IPS-18a (cell line): ENCODE measurements around the gene BEST3.

Source experiments
- H3K27ac ChIP-seq: one replicate; pipeline ENCODE4 v1.5.1; 2013; ENCODE audit warnings: low read length
- H3K27me3 ChIP-seq: one replicate; pipeline ENCODE4 v1.6.1; 2013; ENCODE audit warnings: mild to moderate bottlenecking, low read length; ENCODE audit not compliant: control insufficient read depth, insufficient read depth
- H3K36me3 ChIP-seq: one replicate; pipeline ENCODE4 v1.6.1; 2013; ENCODE audit warnings: low read depth, low read length; ENCODE audit not compliant: control insufficient read depth
- H3K4me1 ChIP-seq: one replicate; pipeline ENCODE4 v1.6.1; 2013; ENCODE audit warnings: low read depth, low read length; ENCODE audit not compliant: control insufficient read depth
- H3K4me3 ChIP-seq: one replicate; pipeline ENCODE4 v1.5.1; 2013; ENCODE audit warnings: low read length
- H3K9ac ChIP-seq: one replicate; pipeline ENCODE4 v1.6.1; 2013; ENCODE audit warnings: mild to moderate bottlenecking, low read length, moderate library complexity
- H3K9me3 ChIP-seq: one replicate; pipeline ENCODE4 v1.6.1; 2013; ENCODE audit warnings: low read depth, low read length; ENCODE audit not compliant: control insufficient read depth

Gene BEST3

GRCh38 chr12:69698769-69699540 is at the start of gene BEST3:
TSS of gene BEST3 (minus strand) at chr12:69699303. CDS start at chr12:69697798, 1,505 bp downstream.
- Histone ChIP-seq H3K27me3 (no peaks in the 10 kb centered on the region), H3K36me3 (no peaks in the 10 kb centered on the region), H3K9me3 (no peaks in the 10 kb centered on the region), H3K9ac (no peak within 1 kb of the TSS), H3K4me1 (no peaks in the 10 kb centered on the region), H3K27ac (no peak within 1 kb of the TSS), H3K4me3 (no peak within 1 kb of the TSS)

- H3K27me3 ChIP-seq, result peaks cover 25% of the 10 kb centered on the region
- no peaks in the 10 kb centered on the region for H3K36me3 ChIP-seq
- no peak overlapping the region for H3K27ac ChIP-seq
- no peak overlapping the region for H3K4me3 ChIP-seq
- no peak overlapping the region for H3K9ac ChIP-seq
- no peaks in the 10 kb centered on the region for H3K4me1 ChIP-seq
- H3K9me3 ChIP-seq, result peaks cover 9% of the 10 kb centered on the region
These were observed 45.0 kb upstream of the BEST3 start for GRCh38 chr12:69744109-69744508.

GRCh38 chr12:69739287-69740191 is 40.4 kb upstream of the BEST3 start:
- H3K4me3 ChIP-seq, result peak overlapping the region; percentile 79
- H3K27ac ChIP-seq, result no peak overlapping the region
- H3K27me3 ChIP-seq, result peaks cover 44% of the 10 kb centered on the region
- no peaks in the 10 kb centered on the region for H3K9me3 ChIP-seq
- peak overlapping the region; percentile 27 for H3K9ac ChIP-seq
- no peaks in the 10 kb centered on the region for H3K36me3 ChIP-seq
- no peaks in the 10 kb centered on the region for H3K4me1 ChIP-seq

GRCh38 chr12:69738351-69739286 is 39.5 kb upstream of the BEST3 start, which contains the start of gene RAB3IP:
TSS of gene RAB3IP (plus strand) at chr12:69738860. CDS start at chr12:69755409, 16,549 bp downstream.
- peak within 1 kb of the TSS; percentile 62 for H3K9ac ChIP-seq
- peak within 1 kb of the TSS; percentile 80 for H3K4me3 ChIP-seq
- no peak within 1 kb of the TSS for H3K27ac ChIP-seq
- no peaks in the 10 kb centered on the region for H3K9me3 ChIP-seq
- H3K36me3 ChIP-seq, result no peaks in the 10 kb centered on the region
- peaks cover 44% of the 10 kb centered on the region for H3K27me3 ChIP-seq
- H3K4me1 ChIP-seq, result no peaks in the 10 kb centered on the region

- Histone ChIP-seq H3K27ac (no peak overlapping the region), H3K36me3 (no peaks in the 10 kb centered on the region), H3K4me1 (no peaks in the 10 kb centered on the region), H3K9me3 (no peaks in the 10 kb centered on the region), H3K9ac (no peak overlapping the region), H3K27me3 (peaks cover 19% of the 10 kb centered on the region), H3K4me3 (no peak overlapping the region)
These were observed 34.5 kb upstream of the BEST3 start for GRCh38 chr12:69733638-69734037.

GRCh38 chr12:69732088-69732487 is 33.0 kb upstream of the BEST3 start:
- Histone ChIP-seq H3K27me3 (peaks cover 7% of the 10 kb centered on the region), H3K27ac (no peak overlapping the region), H3K4me3 (no peak overlapping the region), H3K36me3 (no peaks in the 10 kb centered on the region), H3K4me1 (no peaks in the 10 kb centered on the region), H3K9ac (no peak overlapping the region), H3K9me3 (no peaks in the 10 kb centered on the region)

GRCh38 chr12:69726922-69727321 is 27.8 kb upstream of the BEST3 start:
- Histone ChIP-seq H3K9me3 (no peaks in the 10 kb centered on the region), H3K36me3 (no peaks in the 10 kb centered on the region), H3K27me3 (no peaks in the 10 kb centered on the region), H3K9ac (no peak overlapping the region), H3K27ac (no peak overlapping the region), H3K4me1 (no peaks in the 10 kb centered on the region), H3K4me3 (no peak overlapping the region)

GRCh38 chr12:69720750-69721149 is 21.6 kb upstream of the BEST3 start:
- no peaks in the 10 kb centered on the region for H3K27me3 ChIP-seq
- H3K9me3 ChIP-seq, result no peaks in the 10 kb centered on the region
- no peak overlapping the region for H3K9ac ChIP-seq
- no peak overlapping the region for H3K4me3 ChIP-seq
- H3K36me3 ChIP-seq, result no peaks in the 10 kb centered on the region
- no peaks in the 10 kb centered on the region for H3K4me1 ChIP-seq
- H3K27ac ChIP-seq, result no peak overlapping the region

- H3K36me3 ChIP-seq, result no peaks in the 10 kb centered on the region
- H3K27me3 ChIP-seq, result no peaks in the 10 kb centered on the region
- no peak overlapping the region for H3K4me3 ChIP-seq
- no peaks in the 10 kb centered on the region for H3K4me1 ChIP-seq
- no peak overlapping the region for H3K27ac ChIP-seq
- no peaks in the 10 kb centered on the region for H3K9me3 ChIP-seq
- H3K9ac ChIP-seq, result no peak overlapping the region
These were observed 20.5 kb upstream of the BEST3 start for GRCh38 chr12:69719336-69720316.

- Histone ChIP-seq H3K27ac (no peak overlapping the region), H3K4me3 (no peak overlapping the region), H3K36me3 (no peaks in the 10 kb centered on the region), H3K4me1 (no peaks in the 10 kb centered on the region), H3K9me3 (no peaks in the 10 kb centered on the region), H3K9ac (no peak overlapping the region), H3K27me3 (no peaks in the 10 kb centered on the region)
These were observed 15.4 kb upstream of the BEST3 start for GRCh38 chr12:69714542-69714941.
